SU-DHL-6 (cell line): ENCODE measurements around the gene PPP2R3C.

Experiments
- H2AFZ ChIP-seq: fragments of 200-600 bp; sonication (generic); 2 replicates; pipeline ENCODE4 v1.6.1; 2014; ENCODE audit warnings: low read depth, mild to moderate bottlenecking, moderate library complexity, mixed read lengths, antibody characterized with exemption, low read length; ENCODE audit not compliant: severe bottlenecking
- H3F3A ChIP-seq: fragments of 200-600 bp; shearing (Covaris generic); 2 replicates; pipeline ENCODE4 v1.6.0; 2016; ENCODE audit warnings: antibody characterized with exemption, mild to moderate bottlenecking; ENCODE audit not compliant: insufficient read depth
- H3K27ac ChIP-seq: fragments of 200-600 bp; sonication (generic); 2 replicates; pipeline ENCODE4 v1.5.1; 2016; ENCODE audit warnings: low read depth, mild to moderate bottlenecking, low read length, moderate library complexity, mixed read lengths
- H3K27me3 ChIP-seq: fragments of 200-600 bp; sonication (generic), shearing (Covaris generic); 2 replicates; pipeline ENCODE4 v1.6.0; 2014; ENCODE audit warnings: mild to moderate bottlenecking, low read length
- H3K36me3 ChIP-seq: fragments of 200-600 bp; sonication (generic); 2 replicates; pipeline ENCODE4 v1.6.1; 2014; ENCODE audit warnings: mild to moderate bottlenecking, low read length, mixed read lengths
- H3K4me2 ChIP-seq: fragments of 300-600, 200-600 bp; shearing (Covaris generic), sonication (generic); 2 replicates; pipeline ENCODE4 v1.6.0; 2014; ENCODE audit warnings: low read length, low read depth, mild to moderate bottlenecking; ENCODE audit not compliant: poor library complexity, severe bottlenecking
- H3K4me3 ChIP-seq: fragments of 200-600 bp; sonication (generic); 2 replicates; pipeline ENCODE4 v1.5.1; 2014; ENCODE audit warnings: antibody characterized with exemption, low read length, mild to moderate bottlenecking, mixed read lengths; ENCODE audit not compliant: insufficient read depth, poor library complexity, severe bottlenecking
- H3K79me2 ChIP-seq: fragments of 200-600 bp; sonication (generic); 2 replicates; pipeline ENCODE4 v1.6.1; 2014; ENCODE audit warnings: mild to moderate bottlenecking, low read length, moderate library complexity; ENCODE audit not compliant: insufficient read depth
- H3K9ac ChIP-seq: fragments of 200-600 bp; sonication (generic); 2 replicates; pipeline ENCODE4 v1.7.0; 2014; ENCODE audit warnings: mild to moderate bottlenecking, low read length
- H3K9me2 ChIP-seq: fragments of 200-600 bp; sonication (generic); replicated peaks from 2 replicates; pipeline ENCODE4 v1.6.1; 2014; ENCODE audit warnings: low read length; ENCODE audit not compliant: insufficient read depth
- H3K9me3 ChIP-seq: fragments of 200-600 bp; sonication (generic); 2 replicates; pipeline ENCODE4 v1.6.1; 2014; ENCODE audit warnings: low read length, mixed read lengths; ENCODE audit not compliant: insufficient read depth
- H4K20me1 ChIP-seq: fragments of 200-600 bp; sonication (generic); 2 replicates; pipeline ENCODE4 v1.6.1; 2014; ENCODE audit warnings: low read depth, mild to moderate bottlenecking, antibody characterized with exemption, low read length, moderate library complexity, mixed read lengths
- CTCF ChIP-seq: fragments of 200-600 bp; sonication (generic); IDR thresholded peaks from one replicate; pipeline ENCODE4 v1.5.1; 2017; ENCODE audit warnings: antibody characterized with exemption, mild to moderate bottlenecking, low read length, moderate library complexity; ENCODE audit not compliant: insufficient read depth, poor library complexity, severe bottlenecking
- EZH2phosphoT487 ChIP-seq: fragments of 200-600 bp; sonication (generic), shearing (Covaris generic); conservative IDR thresholded peaks from 2 replicates; pipeline ENCODE4 v1.6.1; 2018; ENCODE audit warnings: mild to moderate bottlenecking, antibody characterized with exemption, low read length, moderate library complexity, mixed read lengths

The PPP2R3C gene

DNA sequence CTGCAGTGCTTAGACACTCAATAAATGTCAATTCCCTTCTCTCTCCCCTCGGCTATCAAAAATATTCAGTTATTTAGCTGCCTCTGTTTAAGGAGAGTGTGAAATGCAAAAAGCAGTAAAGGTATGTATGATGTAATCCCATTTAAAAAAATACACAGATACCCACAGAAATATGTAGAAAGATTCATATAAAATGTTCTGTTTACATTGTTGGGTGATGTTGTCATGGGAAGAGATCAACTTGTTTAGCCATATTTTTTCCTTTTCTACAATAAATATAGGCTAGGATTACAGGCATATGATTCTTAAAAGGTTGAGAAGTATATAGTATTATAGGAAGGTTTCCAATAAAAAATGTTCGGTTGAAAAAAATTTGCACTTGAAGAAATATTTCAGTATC, 7.8 kb downstream of the PPP2R3C start:
- no peaks in the 10 kb centered on the region for H4K20me1 ChIP-seq
- H3K9me2 ChIP-seq = no peaks in the 10 kb centered on the region
- H3K27me3 ChIP-seq = no peaks in the 10 kb centered on the region
- no peak overlapping the region for H3K4me3 ChIP-seq
- peaks cover 31% of the 10 kb centered on the region for H3K79me2 ChIP-seq
- H2AFZ ChIP-seq = no peak overlapping the region
- peaks cover 42% of the 10 kb centered on the region for H3K36me3 ChIP-seq
- H3K27ac ChIP-seq = no peak overlapping the region
- no peak overlapping the region for H3K4me2 ChIP-seq
- H3K9me3 ChIP-seq = peaks cover 5% of the 10 kb centered on the region; the same call in 1 of the 2 replicates
- TF ChIP-seq CTCF (no peak), EZH2phosphoT487 (no peak)
- H3K9ac ChIP-seq = no peak overlapping the region
- no peaks in the 10 kb centered on the region for H3F3A ChIP-seq

GRCh38 chr14:35113308-35113950, 8.4 kb downstream of the PPP2R3C start:
- peaks cover 5% of the 10 kb centered on the region; the same call in 1 of the 2 replicates for H3K9me3 ChIP-seq
- H3K9me2 ChIP-seq = no peaks in the 10 kb centered on the region
- no peak overlapping the region for H3K9ac ChIP-seq
- H3K79me2 ChIP-seq = peaks cover 31% of the 10 kb centered on the region
- H4K20me1 ChIP-seq = no peaks in the 10 kb centered on the region
- no peak for TF ChIP-seq CTCF
- TF ChIP-seq EZH2phosphoT487 = no peak
- H3K4me2 ChIP-seq = no peak overlapping the region
- H3K36me3 ChIP-seq = peaks cover 42% of the 10 kb centered on the region
- no peaks in the 10 kb centered on the region for H3K27me3 ChIP-seq
- H2AFZ ChIP-seq = no peak overlapping the region
- H3K27ac ChIP-seq = no peak overlapping the region
- H3K4me3 ChIP-seq = no peak overlapping the region
- H3F3A ChIP-seq = no peaks in the 10 kb centered on the region

GRCh38 chr14:35112641-35113040, 9.1 kb downstream of the PPP2R3C start:
- Histone ChIP-seq H3F3A (no peaks in the 10 kb centered on the region), H3K79me2 (peaks cover 23% of the 10 kb centered on the region), H3K4me2 (no peak overlapping the region), H3K9me3 (peaks cover 5% of the 10 kb centered on the region; the same call in 1 of the 2 replicates), H4K20me1 (no peaks in the 10 kb centered on the region), H3K9me2 (no peaks in the 10 kb centered on the region), H3K4me3 (no peak overlapping the region), H2AFZ (no peak overlapping the region), H3K9ac (no peak overlapping the region), H3K27ac (no peak overlapping the region), H3K27me3 (no peaks in the 10 kb centered on the region), H3K36me3 (peaks cover 47% of the 10 kb centered on the region)
- TF ChIP-seq EZH2phosphoT487 (no peak), CTCF (no peak)
